NCI-H446 (cell line): ENCODE measurements around the gene WAS.

ENCODE experiments used
- DNase-seq, 2 experiments: peaks; one replicate each; lab custom pipeline; 2025; lab: John Stamatoyannopoulos, UW

Gene WAS

DNA sequence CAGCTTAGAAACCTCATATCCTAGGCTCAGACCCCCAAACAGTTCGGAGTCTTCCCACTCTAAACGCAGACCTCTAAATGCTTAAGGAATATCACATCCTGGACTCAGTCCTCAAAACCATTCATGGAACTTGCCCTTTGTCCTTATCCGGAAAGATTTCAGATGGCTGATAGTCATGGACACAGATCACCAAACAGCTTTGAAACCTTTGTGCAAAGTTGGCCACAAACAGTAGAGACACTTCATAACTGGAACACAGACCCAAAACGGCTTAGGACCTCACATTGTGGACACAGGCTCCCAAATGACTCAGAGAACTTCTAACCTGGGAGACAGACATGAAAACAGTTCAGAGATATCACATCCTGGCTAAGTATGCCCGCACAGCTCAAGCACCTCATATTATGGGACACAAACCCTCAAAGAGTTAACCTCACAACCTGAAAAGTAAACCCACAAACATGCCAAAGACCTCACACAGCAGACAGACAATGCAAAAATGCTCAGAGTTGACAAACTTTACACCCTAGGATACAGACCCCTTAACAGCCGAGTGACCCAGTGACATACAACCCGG is 28.4 kb downstream of the WAS start:
- DNase-seq = no peak

GRCh38 chrX:48713847-48714246 is 30.2 kb downstream of the WAS start:
- DNase-seq = no peak

DNA sequence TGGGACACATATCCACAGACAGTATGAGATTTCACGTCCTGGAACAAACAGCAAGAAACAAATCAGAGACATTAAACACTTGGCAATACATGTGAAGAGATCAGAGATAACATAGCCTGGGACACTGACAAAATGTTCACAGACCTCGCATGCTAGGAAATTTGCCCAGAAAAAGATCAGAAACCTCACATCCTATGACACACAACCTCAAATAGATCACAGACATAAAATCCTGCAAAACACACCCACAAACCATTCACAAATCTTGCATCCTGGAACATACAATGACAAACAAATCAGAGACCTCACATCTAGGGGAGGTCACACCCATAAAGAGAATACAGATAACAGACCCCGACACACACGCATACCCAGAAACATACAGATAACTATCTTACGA is 31.0 kb downstream of the WAS start:
- DNase-seq = no peak

GRCh38 chrX:48715072-48715471 is 31.5 kb downstream of the WAS start:
- no peak for DNase-seq

DNA sequence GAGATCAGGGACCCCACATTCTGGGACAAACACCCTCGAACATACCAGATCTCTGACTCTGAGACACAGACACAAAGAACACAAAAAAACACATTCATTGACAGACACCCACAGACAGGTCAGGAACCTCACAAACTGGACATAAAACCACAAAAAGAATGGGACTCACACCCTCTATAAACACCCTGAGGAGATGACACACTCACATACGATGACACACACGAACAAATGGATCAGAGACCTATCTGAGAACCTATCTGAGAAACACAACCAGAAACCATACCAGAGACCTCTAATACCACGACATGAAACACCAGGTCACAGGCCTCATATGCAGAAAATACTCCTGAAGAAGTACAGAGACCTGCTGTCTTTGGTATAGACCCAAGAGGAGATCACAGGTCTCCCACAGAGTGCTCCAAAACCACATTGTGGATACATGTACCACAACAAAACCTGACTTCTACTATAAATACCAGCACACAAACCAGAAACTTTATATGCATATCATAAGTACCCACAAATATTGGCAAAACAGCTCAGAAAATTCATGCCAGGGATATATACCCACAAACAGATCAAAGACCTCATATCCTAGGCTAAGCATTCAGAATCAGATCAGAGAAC is 32.4 kb downstream of the WAS start:
- no peak for DNase-seq

DNA sequence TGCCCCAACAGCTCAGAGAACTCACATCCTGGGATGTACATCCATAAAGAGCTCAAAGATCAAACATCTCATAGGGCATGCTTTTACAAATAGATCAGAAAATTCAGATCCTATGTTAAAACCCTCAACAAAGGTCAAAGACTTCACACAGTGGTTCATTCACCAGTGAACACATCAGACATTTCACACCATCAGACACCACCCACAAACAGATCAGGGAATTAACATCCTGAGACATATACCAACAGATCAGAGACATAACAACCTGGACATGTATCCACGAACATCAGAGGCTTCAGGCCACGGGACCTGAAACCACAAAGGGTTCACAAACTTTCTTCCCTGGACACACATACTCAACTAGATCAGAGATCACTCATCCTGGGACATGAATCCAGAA is 36.4 kb downstream of the WAS start:
- DNase-seq = no peak

DNA sequence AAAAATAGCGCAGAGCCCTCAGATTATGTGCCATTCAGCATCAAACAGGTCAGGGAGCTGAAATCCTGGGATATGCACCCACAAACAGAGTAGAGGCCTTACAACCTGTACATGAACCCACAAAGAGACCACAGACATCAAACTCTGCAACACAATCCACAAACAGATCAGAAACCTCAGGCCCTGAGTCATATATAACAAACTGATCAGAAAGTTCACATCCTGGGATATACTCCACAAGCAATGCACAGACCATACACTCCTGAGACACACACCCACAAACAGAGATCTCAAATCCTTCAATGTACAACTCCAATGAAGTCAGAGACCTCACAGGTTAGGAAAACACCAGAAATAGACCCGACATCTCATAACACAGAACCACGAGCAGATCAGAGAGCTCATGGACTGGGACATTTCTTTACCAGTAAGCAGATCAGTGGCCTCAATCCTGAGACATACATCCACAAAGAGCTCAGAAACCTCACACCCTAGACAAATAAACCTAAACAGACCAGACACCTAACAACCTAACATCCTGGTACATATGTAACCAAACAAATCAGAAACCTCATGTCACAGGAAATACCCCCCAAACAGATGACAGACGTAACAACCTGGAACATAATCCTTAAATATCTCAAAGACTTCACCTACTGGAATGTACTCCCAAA is 37.1 kb downstream of the WAS start:
- DNase-seq = no peak

DNA sequence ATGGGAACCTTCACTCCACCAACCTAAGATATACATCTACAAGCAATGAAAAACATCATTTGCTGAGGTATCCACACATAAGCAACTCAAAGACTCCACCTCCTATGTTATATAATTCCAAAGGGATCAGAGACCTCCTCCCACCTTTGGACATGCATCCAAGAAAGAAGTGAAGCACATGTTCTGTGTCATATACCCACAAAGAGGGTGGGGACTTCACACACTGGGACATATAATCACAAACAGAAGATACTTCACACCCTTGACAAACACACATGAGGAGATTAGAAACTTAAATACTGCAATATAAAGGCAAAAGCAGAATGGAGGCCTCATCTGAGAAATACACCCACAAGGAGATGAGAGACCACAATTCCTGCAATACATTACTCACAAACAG is 38.3 kb downstream of the WAS start:
- DNase-seq = no peak

DNA sequence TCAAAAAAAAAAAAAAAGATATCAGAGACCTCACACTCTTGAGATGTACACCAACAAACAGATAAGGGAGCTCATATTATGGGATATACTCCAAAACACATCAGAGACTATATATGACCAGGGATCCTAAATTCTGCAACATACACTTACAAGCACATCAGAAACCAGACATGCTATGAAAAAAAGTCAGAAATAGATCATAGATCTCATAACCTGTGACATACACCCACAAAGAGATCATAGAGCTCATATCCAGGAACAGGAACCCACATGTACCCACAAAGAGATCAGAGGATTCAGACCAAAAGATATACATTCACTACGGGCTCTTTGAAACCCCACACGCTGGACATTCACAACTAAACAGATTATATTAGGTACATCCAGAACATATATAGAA is 43.0 kb downstream of the WAS start:
- DNase-seq = no peak

DNA sequence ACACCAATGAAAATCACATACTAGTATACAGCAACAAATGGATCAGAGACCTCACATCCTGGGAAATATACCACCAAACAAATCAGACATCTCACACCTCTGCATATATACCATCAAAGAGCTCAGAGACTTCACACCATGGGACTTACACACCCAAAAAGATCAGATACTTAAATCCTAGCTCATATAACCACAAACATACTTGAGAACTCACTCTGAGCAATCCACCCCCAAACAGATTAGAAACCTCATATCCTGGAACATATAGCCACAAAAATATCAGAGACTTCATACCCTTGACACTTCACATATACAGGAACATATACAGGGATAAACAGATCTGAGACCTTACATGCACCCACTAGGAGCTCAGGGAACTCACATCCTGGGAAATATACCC is 45.1 kb downstream of the WAS start:
- no peak for DNase-seq

DNA sequence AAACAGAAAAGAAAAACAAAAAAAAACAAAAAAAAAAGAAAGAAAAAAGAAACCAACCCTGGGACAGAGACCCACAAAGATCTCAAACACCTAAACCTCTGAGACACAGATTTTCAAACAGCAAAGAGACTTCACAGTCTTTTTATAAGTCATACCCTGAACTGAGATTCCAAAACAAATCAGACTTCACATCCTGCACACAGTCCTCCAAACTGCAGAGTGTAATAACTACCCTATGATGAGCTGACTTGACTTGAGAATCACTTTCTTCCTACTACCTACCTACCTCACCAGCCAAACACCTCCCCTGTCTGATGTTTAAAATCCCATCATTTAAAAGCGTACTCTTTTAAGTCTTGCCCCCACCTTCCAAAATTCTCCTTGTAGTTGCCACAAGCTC is 52.7 kb downstream of the WAS start:
- no peak for DNase-seq

GRCh38 chrX:48736878-48737212 is 53.2 kb downstream of the WAS start:
- no peak for DNase-seq

GRCh38 chrX:48737213-48737938 is 53.8 kb downstream of the WAS start:
- DNase-seq = peak; percentile 73 to 96

DNA sequence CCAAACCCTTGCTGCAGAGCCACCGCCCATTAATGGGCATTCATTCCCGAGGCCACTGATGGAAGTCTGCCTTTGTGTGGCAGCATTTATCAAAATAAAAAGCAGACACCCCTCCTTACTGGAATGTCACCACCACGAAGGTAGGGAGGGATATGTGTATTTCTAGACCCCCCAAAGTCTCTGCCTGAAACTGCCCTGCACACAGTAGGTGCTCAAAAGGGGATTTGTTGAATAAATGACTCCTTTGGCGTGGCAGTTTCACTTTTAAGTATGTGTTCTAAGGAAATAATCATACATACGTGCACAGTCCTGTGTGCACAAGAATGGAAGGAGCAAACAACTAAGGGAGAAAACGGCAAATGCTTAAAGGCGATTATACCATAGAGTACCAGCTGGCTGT is 54.3 kb downstream of the WAS start:
- no peak for DNase-seq
